Natural killer cell treated with Interleukin-12 subunit alpha and Interleukin-12 subunit beta and Interleukin-15 and Interleukin-18, amount 100 ng/mL, for 72 hours (primary cell): ENCODE data around the gene RAC3. TPM values are rescaled to one million over a fixed set of nuclear protein-coding genes. Genes with fewer than 3 reads are reported as not detected.

ENCODE experiments used
- ATAC-seq, 2 donors: fragments of 150-1000 bp; cut with Tn5 transposase in 1 of 2; sonication (Bioruptor Pico), chemical (Tn5 transposase) in 1 of 2; 2 replicates each; pipeline ENCODE4 v1.10.0; 2021
- DNase-seq: peaks from one replicate; pipeline ENCODE4 v3.0.0; 2022; ENCODE audit warnings: low spot score
- H3K27ac Mint-ChIP-seq, 2 donors: 1 replicate in 1 of 2; 2 replicates in 1 of 2; pipeline ENCODE4 v1.8.0; 2022; ENCODE audit warnings: mixed read lengths in 2 of 2, mild to moderate bottlenecking in 1 of 2, moderate library complexity in 1 of 2
- H3K27me3 Mint-ChIP-seq, 2 donors: 1 replicate in 1 of 2; 2 replicates in 1 of 2; pipeline ENCODE4 v1.8.0; 2022; ENCODE audit warnings: mixed read lengths in 2 of 2
- H3K36me3 Mint-ChIP-seq: one replicate; pipeline ENCODE4 v1.8.0; 2022; ENCODE audit warnings: mixed read lengths
- H3K4me1 Mint-ChIP-seq, 2 donors: 1 replicate in 1 of 2; 2 replicates in 1 of 2; pipeline ENCODE4 v1.8.0; 2022; ENCODE audit warnings: low read depth in 2 of 2, mixed read lengths in 2 of 2, mild to moderate bottlenecking in 1 of 2
- H3K4me3 Mint-ChIP-seq: one replicate; pipeline ENCODE4 v1.8.0; 2022; ENCODE audit warnings: mixed read lengths
- H3K9me3 Mint-ChIP-seq: 2 replicates; pipeline ENCODE4 v1.8.0; 2022; ENCODE audit warnings: mixed read lengths
- total RNA-seq, 2 donors: library from RNA; stranded (reverse); gene quantifications; one replicate each; pipeline ENCODE4 v1.2.3, GENCODE V29; 2022

RAC3 gene
- total RNA-seq, 2 donors from 2014 or later: 3.0 to 6.1 TPM

DNA sequence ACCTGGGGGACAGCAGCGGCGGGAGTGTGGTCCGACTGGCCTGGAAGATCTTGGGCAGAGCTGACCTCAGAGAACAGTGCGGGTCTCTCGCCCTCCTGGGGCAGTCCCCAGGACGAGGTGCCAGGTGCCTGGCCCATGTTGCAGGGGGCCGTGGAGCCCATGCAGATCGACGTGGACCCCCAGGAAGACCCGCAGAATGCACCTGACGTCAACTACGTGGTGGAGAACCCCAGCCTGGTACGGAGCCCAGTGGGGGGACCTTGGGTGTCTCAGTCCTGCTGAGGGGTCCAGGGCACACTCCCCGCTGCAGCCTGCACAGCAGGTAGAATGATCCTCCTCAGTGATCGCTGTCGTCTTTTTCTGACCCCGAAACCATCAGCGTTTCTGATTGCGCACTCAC, 21.7 kb downstream of the RAC3 start:
- ATAC-seq: no peak
- Mint-ChIP-seq H3K27me3 (no peaks in the 10 kb centered on the region), H3K27ac (peak overlapping the region in 1 of 2 donors; percentile 56), H3K4me1 (peaks cover 3 to 4% of the 10 kb centered on the region in 2 donors), H3K4me3 (peak overlapping the region; percentile 81), H3K9me3 (no peaks in the 10 kb centered on the region), H3K36me3 (no peaks in the 10 kb centered on the region)
- no peak for DNase-seq

DNA sequence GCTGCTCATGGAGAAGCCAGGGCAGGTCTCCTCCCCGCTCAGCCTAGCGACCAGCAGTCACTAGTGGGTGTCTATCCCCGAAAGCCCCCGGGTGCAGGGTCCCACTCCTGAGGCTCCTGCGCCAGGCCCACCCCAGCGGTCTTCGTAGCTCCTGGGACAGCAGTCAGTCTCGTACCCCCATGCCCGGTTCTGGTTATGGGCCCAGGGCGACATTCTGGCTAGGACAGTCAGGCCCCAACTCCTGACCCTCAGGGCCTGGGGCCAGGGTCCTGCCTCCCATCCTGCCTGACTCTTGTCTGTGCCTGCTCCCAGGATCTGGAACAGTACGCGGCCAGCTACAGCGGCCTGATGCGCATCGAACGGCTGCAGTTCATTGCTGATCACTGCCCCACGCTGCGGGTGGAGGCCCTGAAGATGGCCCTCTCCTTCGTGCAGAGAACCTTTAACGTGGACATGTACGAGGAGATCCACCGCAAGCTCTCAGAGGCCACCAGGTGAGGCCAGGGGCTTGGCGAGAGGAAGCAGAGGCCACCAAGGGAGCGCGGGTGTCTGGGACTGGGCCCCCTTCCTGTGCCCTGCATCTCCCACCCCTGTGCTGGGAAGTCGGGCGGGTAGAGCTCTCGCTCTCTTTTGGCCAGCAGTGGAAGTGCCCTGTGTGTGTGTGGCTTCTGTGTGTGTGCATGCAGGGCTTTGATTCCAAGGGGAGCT, 22.2 kb downstream of the RAC3 start:
- Mint-ChIP-seq H3K9me3 (no peaks in the 10 kb centered on the region), H3K4me3 (peak overlapping the region; percentile 81), H3K36me3 (no peaks in the 10 kb centered on the region), H3K4me1 (peaks cover 3 to 4% of the 10 kb centered on the region in 2 donors), H3K27ac (no peak overlapping the region), H3K27me3 (no peaks in the 10 kb centered on the region)
- DNase-seq (no peak), ATAC-seq (no peak)

DNA sequence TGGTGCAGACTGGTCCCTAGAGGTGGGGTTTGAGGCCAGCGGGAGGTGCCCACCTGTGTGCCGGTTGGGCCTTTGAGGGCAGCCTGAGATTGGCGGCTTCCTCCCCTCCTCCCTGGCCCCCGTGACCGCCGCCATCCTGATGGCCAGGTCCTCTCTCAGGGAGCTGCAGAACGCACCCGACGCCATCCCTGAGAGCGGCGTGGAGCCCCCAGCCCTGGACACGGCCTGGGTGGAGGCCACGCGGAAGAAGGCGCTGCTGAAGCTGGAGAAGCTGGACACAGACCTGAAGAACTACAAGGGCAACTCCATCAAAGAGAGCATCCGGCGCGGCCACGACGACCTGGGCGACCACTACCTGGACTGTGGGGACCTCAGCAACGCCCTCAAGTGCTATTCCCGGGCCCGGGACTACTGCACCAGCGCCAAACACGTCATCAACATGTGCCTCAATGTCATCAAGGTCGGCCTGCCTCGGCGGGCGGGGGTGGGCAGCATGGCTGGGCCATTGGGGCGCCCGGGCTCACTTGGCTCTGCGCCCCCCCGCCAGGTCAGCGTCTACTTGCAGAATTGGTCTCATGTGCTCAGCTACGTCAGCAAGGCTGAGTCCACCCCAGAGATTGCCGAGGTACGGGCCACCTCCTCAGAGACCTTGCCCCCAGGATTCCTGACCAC, 23.0 kb downstream of the RAC3 start:
- H3K9me3 Mint-ChIP-seq: no peaks in the 10 kb centered on the region
- H3K4me1 Mint-ChIP-seq: peaks cover 3 to 4% of the 10 kb centered on the region in 2 donors
- H3K36me3 Mint-ChIP-seq: no peaks in the 10 kb centered on the region
- ATAC-seq (no peak), DNase-seq (no peak)
- peak overlapping the region; percentile 81 for H3K4me3 Mint-ChIP-seq
- H3K27ac Mint-ChIP-seq: no peak overlapping the region
- no peaks in the 10 kb centered on the region for H3K27me3 Mint-ChIP-seq

DNA sequence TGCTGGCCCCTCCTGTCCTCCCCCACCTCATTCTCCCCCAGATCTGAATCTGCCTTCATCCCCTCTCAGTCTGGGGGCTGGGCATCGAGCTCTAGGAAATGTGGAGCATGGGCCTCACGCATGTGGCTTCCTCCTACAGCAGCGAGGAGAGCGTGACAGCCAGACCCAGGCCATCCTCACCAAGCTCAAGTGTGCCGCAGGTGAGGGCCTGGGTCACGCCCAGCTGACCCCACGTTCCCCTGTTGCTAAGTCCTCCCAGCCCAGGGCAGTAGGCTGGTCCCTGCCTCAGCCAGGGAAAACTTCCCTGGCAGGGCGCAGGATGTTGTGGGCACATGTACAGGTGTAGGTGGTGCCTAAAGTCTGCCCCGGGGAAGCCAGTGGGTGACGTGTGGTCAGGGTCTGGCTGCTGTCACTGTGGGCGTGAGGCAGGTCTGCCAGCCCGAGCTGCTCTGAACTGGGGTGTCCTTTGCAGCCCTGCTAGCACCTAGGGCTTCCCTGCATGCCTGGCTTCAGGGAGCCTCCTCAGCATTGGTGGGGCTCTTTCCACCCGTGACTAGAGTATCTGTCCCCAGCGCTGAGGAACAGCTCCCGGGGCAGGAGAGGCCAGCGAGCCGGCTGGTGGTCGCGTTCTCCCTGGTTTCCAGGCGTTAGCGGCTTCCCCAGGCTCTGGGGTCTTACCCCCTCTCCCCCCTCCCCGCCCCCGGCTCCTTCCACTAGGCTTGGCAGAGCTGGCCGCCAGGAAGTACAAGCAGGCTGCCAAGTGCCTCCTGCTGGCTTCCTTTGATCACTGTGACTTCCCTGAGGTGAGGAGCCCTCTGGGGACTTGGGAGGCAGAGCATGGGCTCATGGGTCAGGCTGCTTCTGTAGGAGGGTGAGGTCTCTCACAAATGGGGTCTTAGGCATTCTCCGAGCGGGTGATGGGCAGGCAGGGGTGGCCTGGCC, 23.8 kb downstream of the RAC3 start:
- no peak for ATAC-seq
- Mint-ChIP-seq H3K27me3 (no peaks in the 10 kb centered on the region), H3K9me3 (no peaks in the 10 kb centered on the region), H3K27ac (no peak overlapping the region), H3K4me3 (no peak overlapping the region), H3K36me3 (no peaks in the 10 kb centered on the region), H3K4me1 (peaks cover 3 to 7% of the 10 kb centered on the region in 2 donors)
- no peak for DNase-seq

DNA sequence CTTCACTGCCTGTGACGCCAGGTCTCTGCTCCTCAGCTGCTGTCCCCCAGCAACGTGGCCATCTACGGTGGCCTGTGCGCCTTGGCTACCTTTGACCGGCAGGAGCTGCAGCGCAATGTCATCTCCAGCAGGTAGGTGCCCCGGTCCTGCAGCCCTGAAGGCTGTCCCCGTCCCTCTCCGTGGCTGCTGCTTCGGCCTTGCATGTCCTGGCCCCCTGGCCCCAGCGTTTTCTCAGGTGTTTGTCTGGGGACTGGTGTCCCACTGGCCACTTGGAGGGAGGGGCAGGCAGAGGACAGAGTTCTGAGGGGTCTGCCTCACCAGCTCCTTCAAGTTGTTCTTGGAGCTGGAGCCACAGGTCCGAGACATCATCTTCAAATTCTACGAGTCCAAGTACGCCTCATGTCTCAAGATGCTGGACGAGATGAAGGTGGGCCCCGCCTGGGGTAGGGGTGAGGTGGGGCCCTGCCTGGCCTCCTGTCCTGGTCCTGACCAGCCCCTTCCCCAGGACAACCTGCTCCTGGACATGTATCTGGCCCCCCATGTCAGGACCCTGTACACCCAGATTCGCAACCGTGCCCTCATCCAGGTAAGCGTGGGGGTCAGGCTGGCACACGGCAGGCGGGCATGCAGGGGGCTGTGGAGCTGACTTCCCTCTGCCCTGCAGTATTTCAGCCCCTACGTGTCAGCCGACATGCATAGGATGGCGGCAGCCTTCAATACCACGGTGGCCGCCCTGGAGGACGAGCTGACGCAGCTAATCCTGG, 24.7 kb downstream of the RAC3 start:
- DNase-seq (no peak), ATAC-seq (no peak)
- Mint-ChIP-seq H3K9me3 (no peaks in the 10 kb centered on the region), H3K4me3 (no peak overlapping the region), H3K36me3 (no peaks in the 10 kb centered on the region), H3K27me3 (no peaks in the 10 kb centered on the region), H3K27ac (no peak overlapping the region), H3K4me1 (peaks cover 0 to 3% of the 10 kb centered on the region in 2 donors)

DNA sequence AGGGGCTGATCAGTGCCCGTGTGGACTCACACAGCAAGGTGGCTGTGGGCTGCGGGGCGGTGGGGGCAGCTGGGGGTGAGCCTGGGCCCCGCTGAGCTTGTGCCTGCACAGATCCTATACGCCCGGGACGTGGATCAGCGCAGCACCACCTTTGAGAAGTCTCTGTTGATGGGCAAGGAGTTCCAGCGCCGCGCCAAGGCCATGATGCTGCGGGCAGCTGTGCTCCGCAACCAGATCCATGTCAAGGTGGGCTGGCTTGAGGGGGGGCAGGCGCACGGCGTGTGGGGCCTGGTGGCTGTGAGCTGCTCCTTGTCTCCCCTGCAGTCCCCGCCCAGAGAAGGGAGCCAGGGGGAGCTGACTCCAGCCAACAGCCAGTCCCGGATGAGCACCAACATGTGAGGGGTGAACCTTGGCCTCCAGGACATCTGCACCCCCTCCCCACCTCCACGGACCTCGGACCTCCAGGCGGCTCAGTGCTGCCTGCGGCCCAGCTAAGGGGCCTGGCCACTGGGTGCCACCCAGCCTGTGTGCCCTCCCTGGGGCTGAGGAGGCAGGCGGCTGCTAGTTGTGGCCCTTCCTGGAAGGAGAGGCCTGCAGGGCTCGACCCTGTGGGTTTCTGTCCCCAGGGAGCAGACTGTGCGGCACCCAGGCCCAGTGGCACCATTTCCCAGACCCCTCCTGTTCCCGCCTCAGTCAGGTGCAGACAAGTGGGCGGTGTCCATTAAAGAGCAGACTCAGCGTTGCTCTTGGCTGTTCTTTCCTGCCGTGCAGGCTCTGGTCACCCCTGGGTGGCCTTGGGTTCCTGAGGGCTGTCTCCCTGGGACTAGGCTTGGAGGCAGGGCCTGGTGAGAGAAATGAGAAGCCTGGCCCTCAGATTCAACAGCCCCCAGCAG, 25.5 kb downstream of the RAC3 start:
- Mint-ChIP-seq H3K9me3 (no peaks in the 10 kb centered on the region), H3K27me3 (no peaks in the 10 kb centered on the region), H3K36me3 (no peaks in the 10 kb centered on the region), H3K4me3 (no peak overlapping the region), H3K27ac (no peak overlapping the region), H3K4me1 (peaks cover 0 to 3% of the 10 kb centered on the region in 2 donors)
- DNase-seq (no peak), ATAC-seq (no peak)

DNA sequence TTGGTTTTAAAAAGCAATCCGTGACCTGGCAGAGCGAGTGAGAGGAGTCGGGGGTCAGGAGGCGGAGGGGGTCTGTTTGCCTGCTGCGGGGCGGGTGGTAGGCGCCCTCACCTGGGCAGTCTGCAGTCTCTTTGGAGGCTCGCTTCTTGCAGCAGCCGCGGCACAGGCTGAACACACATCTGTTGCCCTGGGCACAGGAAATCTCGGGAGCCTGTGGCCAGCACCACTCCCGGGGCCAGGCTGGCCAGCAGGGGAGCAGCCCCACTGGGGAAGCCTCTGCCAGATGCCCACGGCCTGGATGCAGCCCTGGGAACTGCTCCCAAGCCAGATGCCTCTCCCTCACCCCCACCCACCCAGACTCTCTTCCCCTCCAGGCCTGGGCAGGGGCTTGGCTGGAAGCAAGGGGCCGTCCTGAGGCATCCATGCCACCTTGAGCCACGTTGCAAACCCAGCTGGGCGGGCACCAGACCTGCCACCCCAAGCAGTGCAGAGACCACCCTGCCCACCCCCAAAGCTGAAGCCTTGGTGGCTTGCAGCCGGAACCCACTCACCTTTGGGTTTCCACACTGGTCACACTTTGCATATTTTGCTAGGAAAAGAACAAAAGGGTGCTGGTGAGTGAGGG, 26.9 kb downstream of the RAC3 start:
- Mint-ChIP-seq H3K27me3 (no peaks in the 10 kb centered on the region), H3K27ac (no peak overlapping the region), H3K4me1 (peaks cover 0 to 3% of the 10 kb centered on the region in 2 donors), H3K36me3 (no peaks in the 10 kb centered on the region), H3K4me3 (no peak overlapping the region), H3K9me3 (no peaks in the 10 kb centered on the region)
- ATAC-seq (no peak), DNase-seq (no peak)

DNA sequence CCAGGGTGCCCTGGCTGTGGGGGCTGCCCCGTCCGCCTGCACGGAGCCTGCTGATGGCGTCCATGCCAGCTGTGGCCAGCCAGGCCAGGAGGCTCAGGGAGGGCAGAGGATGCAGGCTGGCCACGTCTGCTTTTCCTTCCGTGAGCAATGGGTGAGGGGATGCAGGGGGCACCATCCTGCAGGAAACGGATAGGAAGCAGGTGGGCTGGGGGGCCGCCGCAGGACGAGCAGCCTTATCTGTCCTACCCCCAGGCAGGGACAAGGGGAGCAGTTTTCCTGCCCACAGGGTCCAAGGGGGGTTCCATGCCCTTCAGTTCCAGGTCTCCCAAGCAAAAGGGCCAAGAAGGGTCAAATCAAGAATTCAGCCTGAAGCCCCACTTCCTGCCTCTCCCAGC, 27.4 kb downstream of the RAC3 start:
- no peaks in the 10 kb centered on the region for H3K27me3 Mint-ChIP-seq
- H3K4me3 Mint-ChIP-seq: no peak overlapping the region
- H3K27ac Mint-ChIP-seq: no peak overlapping the region
- peaks cover 0 to 3% of the 10 kb centered on the region in 2 donors for H3K4me1 Mint-ChIP-seq
- H3K36me3 Mint-ChIP-seq: no peaks in the 10 kb centered on the region
- DNase-seq: no peak
- no peak for ATAC-seq
- H3K9me3 Mint-ChIP-seq: no peaks in the 10 kb centered on the region

DNA sequence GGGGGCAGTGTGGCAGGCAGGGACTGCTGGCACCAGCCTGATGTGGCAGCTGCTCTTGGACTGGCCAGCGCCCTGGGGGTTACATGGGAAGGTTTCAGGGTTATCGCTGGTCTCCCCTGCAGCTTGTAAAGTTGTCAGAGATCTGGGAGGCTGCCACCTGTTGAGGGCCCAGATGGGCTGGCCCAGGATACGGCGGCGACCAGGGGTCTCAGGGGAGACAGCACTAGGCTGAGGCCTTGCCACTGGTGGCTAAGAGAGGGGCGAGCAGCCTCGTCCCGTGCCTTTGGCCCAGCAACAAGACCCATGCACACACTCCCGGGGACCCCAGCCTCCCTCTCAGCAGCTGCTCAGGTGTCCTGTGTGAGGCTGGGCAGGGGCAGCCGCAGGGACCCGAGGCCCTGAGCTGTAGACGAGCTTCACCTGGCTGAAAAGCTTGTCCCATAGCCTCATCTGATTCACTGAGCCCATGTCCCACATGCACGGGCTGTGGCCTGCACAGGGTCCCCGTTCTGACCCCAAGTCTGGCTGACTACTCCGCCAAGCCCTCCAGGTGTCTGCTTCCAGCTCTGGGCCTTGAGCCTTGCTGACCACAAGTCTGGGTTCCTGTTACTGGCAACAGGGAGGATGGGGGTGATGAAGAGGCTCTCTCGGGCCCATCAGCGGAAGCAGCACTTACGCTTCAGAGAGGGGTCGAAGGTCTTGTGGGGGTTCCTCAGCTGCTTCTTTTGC, 28.0 kb downstream of the RAC3 start:
- H3K9me3 Mint-ChIP-seq: no peaks in the 10 kb centered on the region
- no peaks in the 10 kb centered on the region for H3K27me3 Mint-ChIP-seq
- no peaks in the 10 kb centered on the region for H3K36me3 Mint-ChIP-seq
- DNase-seq (no peak), ATAC-seq (no peak)
- H3K4me3 Mint-ChIP-seq: no peak overlapping the region
- no peak overlapping the region for H3K27ac Mint-ChIP-seq
- H3K4me1 Mint-ChIP-seq: peaks cover 0 to 3% of the 10 kb centered on the region in 2 donors

DNA sequence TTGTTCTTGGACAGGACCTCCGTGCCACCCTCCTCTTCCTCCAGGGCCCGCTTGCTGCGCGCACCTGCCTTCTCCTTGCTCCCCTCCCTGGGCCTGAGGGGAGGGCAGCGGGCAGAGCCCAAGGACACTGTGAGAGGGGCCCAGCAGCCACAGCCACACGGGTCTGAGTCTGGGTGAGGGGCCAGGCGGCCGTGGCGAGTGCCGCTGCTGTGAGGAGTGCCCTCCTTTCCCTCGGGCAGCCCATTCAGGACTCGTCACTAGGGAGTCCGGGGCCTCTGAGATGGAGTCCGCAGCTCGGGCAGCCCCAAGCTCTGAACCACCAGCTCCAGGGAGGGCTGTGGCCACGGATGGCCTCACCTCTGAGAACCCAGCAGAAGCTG, 28.5 kb downstream of the RAC3 start:
- Mint-ChIP-seq H3K27me3 (no peaks in the 10 kb centered on the region), H3K4me3 (no peak overlapping the region), H3K36me3 (no peaks in the 10 kb centered on the region), H3K9me3 (no peaks in the 10 kb centered on the region), H3K4me1 (peaks cover 0 to 3% of the 10 kb centered on the region in 2 donors), H3K27ac (no peak overlapping the region)
- no peak for DNase-seq
- ATAC-seq: no peak

DNA sequence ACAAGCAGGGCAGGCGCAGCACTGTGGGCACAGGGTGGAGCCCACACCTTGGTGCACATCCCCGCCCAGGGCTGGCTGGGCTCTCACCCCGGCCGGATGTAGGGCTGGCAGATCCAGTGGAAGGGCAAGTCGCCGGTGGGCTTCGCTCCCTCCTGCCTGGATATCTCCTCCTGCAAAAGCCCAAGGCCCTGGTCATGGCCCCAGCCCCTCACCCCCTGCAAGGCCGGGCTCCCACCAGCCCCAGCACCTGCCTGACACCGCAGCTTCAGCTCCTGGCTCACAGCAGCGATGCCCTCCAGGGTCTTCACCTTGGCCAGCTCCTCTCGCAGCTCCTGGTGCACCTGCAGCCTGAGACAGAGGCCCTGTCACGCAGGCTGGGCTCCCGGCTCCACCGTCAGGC, 29.1 kb downstream of the RAC3 start:
- no peak overlapping the region for H3K27ac Mint-ChIP-seq

More for the DNA sequence above, 29.1 kb downstream of the RAC3 start:
- Mint-ChIP-seq H3K27me3 (no peaks in the 10 kb centered on the region), H3K4me1 (peaks cover 0 to 3% of the 10 kb centered on the region in 2 donors), H3K9me3 (no peaks in the 10 kb centered on the region), H3K36me3 (no peaks in the 10 kb centered on the region), H3K4me3 (no peak overlapping the region)
- no peak for ATAC-seq
- DNase-seq: no peak
